NCI-H187 treated with DMSO at 0.1 percent for 48 hours (cell line): Measurements from ENCODE around the gene NPTX1.

Source experiments
- DNase-seq: peaks from one replicate; lab custom pipeline; 2025; lab: John Stamatoyannopoulos, UW

NPTX1 gene

GRCh38 chr17:80503921-80504320, 27.5 kb upstream of the NPTX1 start:
- DNase-seq, result no peak

GRCh38 chr17:80503031-80503430, 26.6 kb upstream of the NPTX1 start:
- no peak for DNase-seq

GRCh38 chr17:80502578-80502877, 26.1 kb upstream of the NPTX1 start:
- DNase-seq, result no peak

- DNase-seq, result no peak
Measured at GRCh38 chr17:80501741-80502577, 25.6 kb upstream of the NPTX1 start.

- no peak for DNase-seq
Measured at GRCh38 chr17:80499961-80500665, 23.7 kb upstream of the NPTX1 start.

- DNase-seq, result no peak
Measured at GRCh38 chr17:80499560-80499959, 23.2 kb upstream of the NPTX1 start.

GRCh38 chr17:80498920-80499410, 22.6 kb upstream of the NPTX1 start:
- DNase-seq, result no peak

- no peak for DNase-seq
Measured at GRCh38 chr17:80498242-80498919, 22.0 kb upstream of the NPTX1 start.

- DNase-seq, result no peak
Measured at GRCh38 chr17:80497726-80498241, 21.4 kb upstream of the NPTX1 start.

GRCh38 chr17:80494547-80494946, 18.1 kb upstream of the NPTX1 start:
- no peak for DNase-seq

- no peak for DNase-seq
Measured at GRCh38 chr17:80492343-80493136, 16.1 kb upstream of the NPTX1 start.

- DNase-seq, result no peak
Measured at GRCh38 chr17:80491478-80492342, 15.3 kb upstream of the NPTX1 start.

- DNase-seq, result no peak
Measured at GRCh38 chr17:80487511-80487910, 11.1 kb upstream of the NPTX1 start.

GRCh38 chr17:80486692-80487091, 10.3 kb upstream of the NPTX1 start:
- DNase-seq, result no peak

GRCh38 chr17:80485846-80486245, 9.4 kb upstream of the NPTX1 start:
- peak; percentile 28 for DNase-seq

- DNase-seq, result no peak
Measured at GRCh38 chr17:80482555-80483308, 6.3 kb upstream of the NPTX1 start.

- no peak for DNase-seq
Measured at GRCh38 chr17:80482058-80482318, 5.6 kb upstream of the NPTX1 start.

GRCh38 chr17:80481284-80482057, 5.1 kb upstream of the NPTX1 start:
- DNase-seq, result no peak

- no peak for DNase-seq
Measured at GRCh38 chr17:80480248-80480647, 3.8 kb upstream of the NPTX1 start.

GRCh38 chr17:80479246-80479566, 2.8 kb upstream of the NPTX1 start:
- no peak for DNase-seq
